ENCODE data around the gene FIGN. TPM values are rescaled to one million over a fixed set of nuclear protein-coding genes. Genes with fewer than 3 reads are reported as not detected.

Gene FIGN
- total RNA-seq, 1 experiment from 2014 or later = not detected

GRCh38 chr2:163607630-163608029, 128.2 kb downstream of the FIGN start:
- H3K36me3 Mint-ChIP-seq (ENCODE audit: insufficient read depth, unreplicated experiment) = no peaks in the 10 kb centered on the region
- Histone ChIP-seq H3K36me3 (ENCODE audit: control insufficient read depth, insufficient read depth, low read length) (no peaks in the 10 kb centered on the region), H3K27me3 (replicated peaks; ENCODE audit: control insufficient read depth, insufficient read depth, low read length) (no peaks in the 10 kb centered on the region), H3K9me3 (no peaks in the 10 kb centered on the region), H3K4me3 (ENCODE audit: low read depth, low read length) (no peak overlapping the region), H3K4me1 (no peaks in the 10 kb centered on the region)
- DNase-seq = no peak
- no peak overlapping the region for H3K27ac Mint-ChIP-seq (ENCODE audit: unreplicated experiment)
- H3K4me3 Mint-ChIP-seq (ENCODE audit: unreplicated experiment) = no peak overlapping the region
- intact Hi-C loops (cut with micrococcal nuclease; ENCODE audit: unreplicated experiment) = no loop called here
- no peaks in the 10 kb centered on the region for H3K9me3 Mint-ChIP-seq (ENCODE audit: unreplicated experiment)
- H3K4me1 Mint-ChIP-seq (ENCODE audit: low read depth, unreplicated experiment) = no peaks in the 10 kb centered on the region
- POLR2A ChIA-PET = no interaction called here
- no peak for TF ChIP-seq CTCF (IDR thresholded peaks at IDR 0.05; ENCODE audit: insufficient read depth in 1 of 2, low read depth in 1 of 2, low read length in 1 of 2, severe bottlenecking in 1 of 2, unreplicated experiment in 1 of 2)
- CTCF ChIA-PET = no interaction called here
- no peaks in the 10 kb centered on the region for H3K27me3 Mint-ChIP-seq (ENCODE audit: insufficient read depth, unreplicated experiment)
- BruUV-seq (replicated peaks) = no TSS peak

- H3K27me3 Mint-ChIP-seq (ENCODE audit: insufficient read depth, unreplicated experiment) = no peaks in the 10 kb centered on the region
- H3K9me3 Mint-ChIP-seq (ENCODE audit: unreplicated experiment) = no peaks in the 10 kb centered on the region
- H3K36me3 ChIP-seq (ENCODE audit: control insufficient read depth, insufficient read depth, low read length) = no peaks in the 10 kb centered on the region
- no peak overlapping the region for H3K4me3 Mint-ChIP-seq (ENCODE audit: unreplicated experiment)
- H3K27ac Mint-ChIP-seq (ENCODE audit: unreplicated experiment) = no peak overlapping the region
- H3K27me3 ChIP-seq (replicated peaks; ENCODE audit: control insufficient read depth, insufficient read depth, low read length) = no peaks in the 10 kb centered on the region
- no peak overlapping the region for H3K4me3 ChIP-seq (ENCODE audit: low read depth, low read length)
- no peaks in the 10 kb centered on the region for H3K9me3 ChIP-seq
- ChIA-PET CTCF (no interaction called here), POLR2A (no interaction called here)
- H3K36me3 Mint-ChIP-seq (ENCODE audit: insufficient read depth, unreplicated experiment) = no peaks in the 10 kb centered on the region
- intact Hi-C loops (cut with micrococcal nuclease; ENCODE audit: unreplicated experiment) = no loop called here
- DNase-seq = no peak
- no peaks in the 10 kb centered on the region for H3K4me1 Mint-ChIP-seq (ENCODE audit: low read depth, unreplicated experiment)
- TF ChIP-seq CTCF (IDR thresholded peaks at IDR 0.05; ENCODE audit: insufficient read depth in 1 of 2, low read depth in 1 of 2, low read length in 1 of 2, severe bottlenecking in 1 of 2, unreplicated experiment in 1 of 2) = no peak
- no TSS peak for BruUV-seq (replicated peaks)
- H3K4me1 ChIP-seq = no peaks in the 10 kb centered on the region
Measured at GRCh38 chr2:163606878-163607277, 128.9 kb downstream of the FIGN start.

- CTCF ChIA-PET = no interaction called here
- no peaks in the 10 kb centered on the region for H3K9me3 ChIP-seq
- Mint-ChIP-seq H3K4me1 (ENCODE audit: low read depth, unreplicated experiment) (no peaks in the 10 kb centered on the region), H3K9me3 (ENCODE audit: unreplicated experiment) (no peaks in the 10 kb centered on the region), H3K4me3 (ENCODE audit: unreplicated experiment) (no peak overlapping the region), H3K36me3 (ENCODE audit: insufficient read depth, unreplicated experiment) (no peaks in the 10 kb centered on the region), H3K27me3 (ENCODE audit: insufficient read depth, unreplicated experiment) (no peaks in the 10 kb centered on the region), H3K27ac (ENCODE audit: unreplicated experiment) (no peak overlapping the region)
- H3K4me3 ChIP-seq (ENCODE audit: low read depth, low read length) = no peak overlapping the region
- DNase-seq = no peak
- BruUV-seq (replicated peaks) = no TSS peak
- POLR2A ChIA-PET = no interaction called here
- no peaks in the 10 kb centered on the region for H3K27me3 ChIP-seq (replicated peaks; ENCODE audit: control insufficient read depth, insufficient read depth, low read length)
- no peaks in the 10 kb centered on the region for H3K4me1 ChIP-seq
- TF ChIP-seq CTCF (IDR thresholded peaks at IDR 0.05; ENCODE audit: insufficient read depth in 1 of 2, low read depth in 1 of 2, low read length in 1 of 2, severe bottlenecking in 1 of 2, unreplicated experiment in 1 of 2) = no peak
- no peaks in the 10 kb centered on the region for H3K36me3 ChIP-seq (ENCODE audit: control insufficient read depth, insufficient read depth, low read length)
- intact Hi-C loops (cut with micrococcal nuclease; ENCODE audit: unreplicated experiment) = no loop called here
Measured at GRCh38 chr2:163605779-163606178, 130.0 kb downstream of the FIGN start.
